WTC11 (cell line): Measurements from ENCODE around the gene ACBD6. TPM values are rescaled to one million over a fixed set of nuclear protein-coding genes. Genes with fewer than 3 reads are reported as not detected.

ENCODE experiments used
- ATAC-seq: fragments of 200-7000 bp; cut with Tn5 transposase; 2 replicates; pipeline ENCODE4 v1.10.0; 2021; ENCODE audit warnings: mild to moderate bottlenecking, moderate library complexity
- CTCF ChIA-PET: fragments of 300-600 bp; sonication (Branson Sonifier 250); formaldehyde crosslinking; loops from one replicate; lab custom pipeline; 2021; ENCODE audit warnings: antibody characterized with exemption; lab: Charles Lee
- POLR2A ChIA-PET: fragments of 350-600 bp; sonication (Branson Sonifier 250); formaldehyde crosslinking; loops from one replicate; lab custom pipeline; 2021; ENCODE audit warnings: antibody characterized with exemption; lab: Charles Lee
- DNase-seq: peaks from one replicate; pipeline ENCODE4 v3.0.0; 2021; ENCODE audit warnings: low spot score
- H3K27ac Mint-ChIP-seq: 2 replicates; pipeline ENCODE4 v1.8.0; 2021; ENCODE audit warnings: mixed read lengths
- H3K27me3 Mint-ChIP-seq: 2 replicates; pipeline ENCODE4 v1.8.0; 2021; ENCODE audit warnings: low read depth, mild to moderate bottlenecking, moderate library complexity, mixed read lengths
- H3K36me3 Mint-ChIP-seq: 2 replicates; pipeline ENCODE4 v1.8.0; 2021; ENCODE audit warnings: mixed read lengths
- H3K4me1 Mint-ChIP-seq: 2 replicates; pipeline ENCODE4 v1.8.0; 2022; ENCODE audit warnings: mixed read lengths
- H3K4me3 Mint-ChIP-seq: 2 replicates; pipeline ENCODE4 v1.8.0; 2021; ENCODE audit warnings: mild to moderate bottlenecking, moderate library complexity, mixed read lengths
- H3K9me3 Mint-ChIP-seq: 2 replicates; pipeline ENCODE4 v1.8.0; 2021; ENCODE audit warnings: mixed read lengths
- ARID4B ChIP-seq: sonication (generic); formaldehyde crosslinking; IDR thresholded peaks from 2 replicates; pipeline ENCODE4 v1.8.0; 2023; ENCODE audit warnings: missing genetic modification reagents, mild to moderate bottlenecking, borderline replicate concordance
- ATF2 ChIP-seq: sonication (generic); formaldehyde crosslinking; IDR thresholded peaks from 2 replicates; pipeline ENCODE4 v1.8.1; 2022; ENCODE audit warnings: low read depth, missing genetic modification reagents, borderline replicate concordance
- CBFB ChIP-seq: sonication (generic); formaldehyde crosslinking; IDR thresholded peaks from 2 replicates; pipeline ENCODE4 v1.8.1; 2022; ENCODE audit warnings: mild to moderate bottlenecking, low read depth, missing genetic modification reagents
- CDX4 ChIP-seq: fragments of 250-450 bp; sonication (Bioruptor Pico); IDR thresholded peaks from 2 replicates; pipeline ENCODE4 v1.9.0; 2021; ENCODE audit warnings: moderate library complexity, mild to moderate bottlenecking, inconsistent platforms, borderline replicate concordance
- CREB1 ChIP-seq: sonication (generic); formaldehyde crosslinking; IDR thresholded peaks from 2 replicates; pipeline ENCODE4 v1.8.0; 2023; ENCODE audit warnings: mild to moderate bottlenecking, missing genetic modification reagents
- CTCF ChIP-seq: fragments of 200-600 bp; IDR thresholded peaks from 2 replicates; pipeline ENCODE4 v1.8.0; 2022; ENCODE audit warnings: antibody characterized with exemption
- E2F4 ChIP-seq: sonication (generic); formaldehyde crosslinking; IDR thresholded peaks from 2 replicates; pipeline ENCODE4 v1.8.1; 2022; ENCODE audit warnings: low read depth, mild to moderate bottlenecking, moderate library complexity, missing genetic modification reagents, borderline replicate concordance
- GRHL2 ChIP-seq: fragments of 250-450 bp; sonication (Bioruptor Pico); IDR thresholded peaks from 2 replicates; pipeline ENCODE4 v1.8.0; 2022; ENCODE audit warnings: mild to moderate bottlenecking, moderate library complexity; ENCODE audit not compliant: insufficient replicate concordance, severe bottlenecking
- JAZF1 ChIP-seq: fragments of 250-450 bp; sonication (Bioruptor Pico); IDR thresholded peaks from 2 replicates; pipeline ENCODE4 v1.9.0; 2021; ENCODE audit warnings: moderate library complexity, mild to moderate bottlenecking, inconsistent platforms
- NFATC4 ChIP-seq: fragments of 250-450 bp; sonication (Bioruptor Pico); IDR thresholded peaks from 2 replicates; pipeline ENCODE4 v1.9.0; 2021; ENCODE audit warnings: mild to moderate bottlenecking
- NR3C1 ChIP-seq: sonication (generic); formaldehyde crosslinking; conservative IDR thresholded peaks from 2 replicates; pipeline ENCODE4 v1.8.1; 2023; ENCODE audit warnings: low read depth, mild to moderate bottlenecking, missing genetic modification reagents
- TP53 ChIP-seq: sonication (generic); formaldehyde crosslinking; IDR thresholded peaks from 2 replicates; pipeline ENCODE4 v1.8.1; 2023; ENCODE audit warnings: mild to moderate bottlenecking, missing genetic modification reagents
- ZBTB21 ChIP-seq: sonication (generic); formaldehyde crosslinking; IDR thresholded peaks from 2 replicates; pipeline ENCODE4 v1.8.1; 2023; ENCODE audit warnings: mild to moderate bottlenecking, missing genetic modification reagents, borderline replicate concordance
- ZMAT4 ChIP-seq: fragments of 250-450 bp; sonication (Bioruptor Pico); IDR thresholded peaks from 2 replicates; pipeline ENCODE4 v1.9.0; 2021; ENCODE audit warnings: mild to moderate bottlenecking
- ZNF219 ChIP-seq: sonication (generic); formaldehyde crosslinking; IDR thresholded peaks from 2 replicates; pipeline ENCODE4 v1.8.0; 2023; ENCODE audit warnings: missing genetic modification reagents, mild to moderate bottlenecking, borderline replicate concordance
- ZNF232 ChIP-seq: sonication (generic); formaldehyde crosslinking; IDR thresholded peaks from 2 replicates; pipeline ENCODE4 v1.8.0; 2022; ENCODE audit warnings: mild to moderate bottlenecking, missing genetic modification reagents
- ZNF423 ChIP-seq: fragments of 250-450 bp; sonication (Bioruptor Pico); IDR thresholded peaks from 2 replicates; pipeline ENCODE4 v2.1.2; 2022; ENCODE audit warnings: mild to moderate bottlenecking, moderate library complexity
- ZNF512 ChIP-seq: sonication (generic); formaldehyde crosslinking; IDR thresholded peaks from 2 replicates; pipeline ENCODE4 v1.8.1; 2022; ENCODE audit warnings: missing genetic modification reagents, borderline replicate concordance
- ZSCAN18 ChIP-seq: fragments of 250-450 bp; sonication (Bioruptor Pico); IDR thresholded peaks from 2 replicates; pipeline ENCODE4 v2.1.2; 2022; ENCODE audit warnings: mild to moderate bottlenecking, moderate library complexity
- total RNA-seq: library from RNA; stranded (reverse); gene quantifications from 3 replicates; pipeline ENCODE4 v1.2.3, GENCODE V29; 2021

ACBD6 gene
- total RNA-seq, 1 experiment from 2014 or later = 53.5 TPM

GRCh38 chr1:180451504-180451903, 50.9 kb downstream of the ACBD6 start:
- Mint-ChIP-seq H3K27me3 (no peaks in the 10 kb centered on the region), H3K4me1 (peaks cover 5% of the 10 kb centered on the region; the same call in 1 of the 2 replicates)
- CTCF ChIA-PET = no interaction called here
- POLR2A ChIA-PET = no interaction called here
- TF ChIP-seq ZNF219 (CRISPR knock-in tag) = no peak
- no peak for TF ChIP-seq ATF2 (CRISPR knock-in tag)
- no peak for TF ChIP-seq TP53
- TF ChIP-seq NR3C1 (CRISPR knock-in tag) = no peak
- TF ChIP-seq CBFB (CRISPR knock-in tag) = no peak
- TF ChIP-seq JAZF1 (CRISPR knock-in tag) = no peak
- TF ChIP-seq ZBTB21 (CRISPR knock-in tag) = no peak
- no peak for TF ChIP-seq CREB1
- TF ChIP-seq GRHL2 (CRISPR knock-in tag) = no peak
- TF ChIP-seq E2F4 (CRISPR knock-in tag) = no peak
- TF ChIP-seq CTCF = no peak
- TF ChIP-seq ZMAT4 (CRISPR knock-in tag) = no peak
- TF ChIP-seq CDX4 (CRISPR knock-in tag) = no peak
- no peak for TF ChIP-seq ZNF232 (CRISPR knock-in tag)
- TF ChIP-seq, all 79 proteins: peak for 0
- DNase-seq (no peak), ATAC-seq (no peak)
- Mint-ChIP-seq H3K4me3 (no peak overlapping the region), H3K27ac (no peak overlapping the region), H3K9me3 (peaks cover 42% of the 10 kb centered on the region), H3K36me3 (peaks cover 47% of the 10 kb centered on the region)

- no peak overlapping the region for H3K4me3 Mint-ChIP-seq
- no peak overlapping the region for H3K27ac Mint-ChIP-seq
- no peaks in the 10 kb centered on the region for H3K4me1 Mint-ChIP-seq
- no peaks in the 10 kb centered on the region for H3K27me3 Mint-ChIP-seq
- CTCF ChIA-PET = interaction anchor here (1.4 kb wide), 1 partner anchor 276 kb away, joined by 3 read pairs; no protein-coding TSS in a partner anchor
- no peak for ATAC-seq
- DNase-seq = no peak
- POLR2A ChIA-PET = no interaction called here
- peaks cover 13% of the 10 kb centered on the region for H3K36me3 Mint-ChIP-seq
- peaks cover 14% of the 10 kb centered on the region for H3K9me3 Mint-ChIP-seq
- TF ChIP-seq ZNF423 (CRISPR knock-in tag) = no peak
Observed at GRCh38 chr1:180444522-180444921, 57.9 kb downstream of the ACBD6 start.

- no peaks in the 10 kb centered on the region for H3K4me1 Mint-ChIP-seq
- peaks cover 36% of the 10 kb centered on the region for H3K9me3 Mint-ChIP-seq
- ATAC-seq (no peak), DNase-seq (no peak)
- POLR2A ChIA-PET = no interaction called here
- no peak overlapping the region for H3K27ac Mint-ChIP-seq
- H3K36me3 Mint-ChIP-seq = peaks cover 33% of the 10 kb centered on the region
- CTCF ChIA-PET = no interaction called here
- H3K27me3 Mint-ChIP-seq = no peaks in the 10 kb centered on the region
- no peak overlapping the region for H3K4me3 Mint-ChIP-seq
- TF ChIP-seq CBFB (CRISPR knock-in tag) = no peak
- no peak for TF ChIP-seq NFATC4 (CRISPR knock-in tag)
- TF ChIP-seq ARID4B (CRISPR knock-in tag) = no peak
- no peak for TF ChIP-seq ZSCAN18
- no peak for TF ChIP-seq ZNF512 (CRISPR knock-in tag)
Observed at GRCh38 chr1:180440335-180440734, 62.0 kb downstream of the ACBD6 start.
